GM12872 (cell line): Measurements from ENCODE around the gene PALLD.

Experiments used
- CTCF ChIP-seq: IDR thresholded peaks from 3 replicates; pipeline ENCODE4 v1.5.1; 2011; ENCODE audit warnings: low read depth, mild to moderate bottlenecking, low read length, moderate library complexity; ENCODE audit not compliant: insufficient read depth

Gene PALLD

GRCh38 chr4:168474660-168475320 lies 22.1 kb upstream of the PALLD start:
- no peak for TF ChIP-seq CTCF

- no peak for TF ChIP-seq CTCF
Measured at GRCh38 chr4:168475745-168476144, 21.1 kb upstream of the PALLD start.

- no peak for TF ChIP-seq CTCF
Measured at GRCh38 chr4:168478868-168479267, 18.0 kb upstream of the PALLD start.

- no peak for TF ChIP-seq CTCF
Measured at GRCh38 chr4:168480931-168481611, 15.8 kb upstream of the PALLD start.

- TF ChIP-seq CTCF, result no peak
Measured at GRCh38 chr4:168483811-168484210, 13.0 kb upstream of the PALLD start.

GRCh38 chr4:168484626-168485025 lies 12.2 kb upstream of the PALLD start:
- TF ChIP-seq CTCF, result no peak

- TF ChIP-seq CTCF, result no peak
Measured at GRCh38 chr4:168485156-168485910, 11.5 kb upstream of the PALLD start.
